Measurements from ENCODE around the gene PLN.

- no peak for TF ChIP-seq CTCF (IDR thresholded peaks at IDR 0.05; ENCODE audit: low read length)
- TF ChIP-seq EZH2 (IDR thresholded peaks at IDR 0.05; ENCODE audit: borderline replicate concordance, low read length): no peak
Observed at GRCh38 chr6:118606268-118606667, 58.2 kb downstream of the PLN start.

Measured in OCI-LY1 (cell line).